PC-3 (cell line): ENCODE data around the gene GCAT. TPM values are rescaled to one million over a fixed set of nuclear protein-coding genes. Genes with fewer than 3 reads are reported as not detected.
A peak's percentile ranks its signal among the peaks of the same experiment; 100 is the strongest.

Experiments used
- ATAC-seq: fragments of 200-7000 bp; cut with Tn5 transposase; 2 replicates; pipeline ENCODE4 v1.9.1; 2020; ENCODE audit warnings: mild to moderate bottlenecking, moderate library complexity
- BruUV-seq: library from RNA; stranded (reverse); fragments of 400-500 nt; replicated peaks from 2 replicates; lab custom pipeline; 2021; lab: Mats Ljungman, UMichigan
- CTCF ChIA-PET: fragments of 300-600 bp; sonication (Branson Sonifier 250); formaldehyde crosslinking; loops from one replicate; lab custom pipeline; 2022; ENCODE audit warnings: antibody characterized with exemption; lab: Charles Lee
- POLR2A ChIA-PET: fragments of 300-600 bp; sonication (Branson Sonifier 250); formaldehyde crosslinking; loops from one replicate; lab custom pipeline; 2022; ENCODE audit warnings: antibody characterized with exemption; ENCODE audit not compliant: unreplicated experiment; lab: Charles Lee
- DNase-seq: peaks from one replicate; pipeline ENCODE4 v3.0.0-alpha.2; 2015
- H2AFZ ChIP-seq: fragments of 300-600 bp; sonication (generic); 2 replicates; pipeline ENCODE4 v1.6.0; 2016; ENCODE audit warnings: antibody characterized with exemption, low read length
- H3F3A ChIP-seq: fragments of 300-600 bp; sonication (generic); one replicate; pipeline ENCODE4 v1.6.0; 2017; ENCODE audit warnings: antibody characterized with exemption, low read length, control low read depth, mild to moderate bottlenecking; ENCODE audit not compliant: unreplicated experiment
- H3K27ac ChIP-seq: fragments of 300-600 bp; sonication (generic); 2 replicates; pipeline ENCODE4 v1.5.1; 2016; ENCODE audit warnings: mild to moderate bottlenecking, low read length
- H3K27me3 ChIP-seq: fragments of 300-600 bp; sonication (generic); 2 replicates; pipeline ENCODE4 v1.6.1; 2016; ENCODE audit warnings: low read length, mixed read lengths
- H3K36me3 ChIP-seq: fragments of 300-600 bp; sonication (generic); 2 replicates; pipeline ENCODE4 v1.6.1; 2016; ENCODE audit warnings: low read depth, mixed run types, low read length, mixed read lengths
- H3K4me1 ChIP-seq: fragments of 300-600 bp; sonication (generic); 2 replicates; pipeline ENCODE4 v1.5.1; 2016; ENCODE audit warnings: low read length; ENCODE audit not compliant: insufficient read depth
- H3K4me2 ChIP-seq: fragments of 300-600 bp; sonication (generic); 2 replicates; pipeline ENCODE4 v1.6.0; 2016; ENCODE audit warnings: low read length
- H3K4me3 ChIP-seq: fragments of 300-600 bp; sonication (generic); 2 replicates; pipeline ENCODE4 v1.5.1; 2016; ENCODE audit warnings: mild to moderate bottlenecking, low read length, mixed read lengths
- H3K79me2 ChIP-seq: fragments of 300-600 bp; sonication (generic); 2 replicates; pipeline ENCODE4 v1.6.1; 2017; ENCODE audit warnings: low read length, mixed read lengths
- H3K9ac ChIP-seq: fragments of 300-600 bp; sonication (generic); 2 replicates; pipeline ENCODE4 v1.6.0; 2016; ENCODE audit warnings: mild to moderate bottlenecking, low read length
- H3K9me2 ChIP-seq: fragments of 300-600 bp; sonication (generic); replicated peaks from 2 replicates; pipeline ENCODE4 v1.6.1; 2016; ENCODE audit warnings: mixed run types, low read length, mixed read lengths
- H3K9me3 ChIP-seq: fragments of 300-600 bp; sonication (generic); 2 replicates; pipeline ENCODE4 v1.6.1; 2016; ENCODE audit warnings: low read length, mixed read lengths
- H4K20me1 ChIP-seq: fragments of 300-600 bp; sonication (generic); 2 replicates; pipeline ENCODE4 v1.6.1; 2016; ENCODE audit warnings: low read length, mixed read lengths
- EZH2 ChIP-seq: fragments of 300-600 bp; sonication (generic); IDR thresholded peaks from one replicate; pipeline ENCODE4 v1.6.1; 2017; ENCODE audit warnings: antibody characterized with exemption, mild to moderate bottlenecking, low read length; ENCODE audit not compliant: unreplicated experiment
- EZH2phosphoT487 ChIP-seq: fragments of 300-600 bp; sonication (generic); IDR thresholded peaks from 2 replicates; pipeline ENCODE4 v1.6.1; 2018; ENCODE audit warnings: mild to moderate bottlenecking, antibody characterized with exemption, low read length, borderline replicate concordance
- intact Hi-C: fragments of 100-400 bp; cut with micrococcal nuclease; formaldehyde crosslinking; loops from 2 replicates; pipeline ENCODE4 v1.9.0; 2023
- total RNA-seq: library from RNA; depleted of rRNA; stranded (reverse); fragments of >200 nt; gene quantifications from 2 replicates; pipeline ENCODE4 v1.2.3, GENCODE V29; 2014
- TF ChIP-seq, protein P1 (sequence below): fragments of 300-600 bp; sonication (generic); conservative IDR thresholded peaks from 2 replicates; pipeline ENCODE4 v1.5.1; 2017; ENCODE audit warnings: antibody characterized with exemption, low read depth, mild to moderate bottlenecking, low read length

Gene GCAT
- total RNA-seq, 1 experiment from 2014 or later: 26.0 TPM

DNA sequence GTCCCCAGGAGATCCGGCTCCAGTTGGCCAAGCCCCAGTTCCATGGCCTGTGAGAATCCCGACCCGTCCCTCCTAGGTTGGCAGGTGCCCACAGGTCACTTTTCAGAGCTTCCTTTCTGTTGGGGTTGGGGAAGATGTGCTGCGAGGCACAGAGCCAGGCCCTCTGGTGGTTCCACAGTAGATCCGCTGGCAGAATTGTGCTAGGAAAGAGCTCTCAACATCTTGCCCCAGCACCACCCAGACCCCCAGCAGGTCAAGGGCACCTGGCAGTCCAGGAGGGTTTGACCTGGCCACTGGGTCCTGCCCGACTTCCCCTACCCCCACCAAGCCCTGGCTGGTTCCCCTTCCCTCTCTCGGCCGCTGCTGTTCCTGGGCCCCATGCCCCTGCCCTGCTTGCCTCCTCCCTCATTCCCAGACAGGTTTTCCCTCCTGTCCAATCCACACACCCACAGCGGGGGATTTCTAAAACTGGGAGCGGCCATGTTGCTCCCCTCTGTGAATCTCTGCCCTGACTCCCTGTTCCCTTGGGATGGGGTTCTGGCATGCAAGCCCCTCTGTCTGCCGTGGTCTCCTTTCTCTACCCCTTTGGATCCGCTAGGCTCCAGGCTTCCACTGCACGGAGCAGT is 26.2 kb upstream of the GCAT start:
- CTCF ChIA-PET: interaction anchor here (0.6 to 1.1 kb wide), 3 partner anchors 11 to 121 kb away, joined by 3 read pairs; no protein-coding TSS in a partner anchor
- intact Hi-C loops: loop anchor here (1.0 kb wide), 1 partner anchor 29 kb away; no protein-coding TSS in a partner anchor
- Histone ChIP-seq H3K4me1 (peaks cover 52% of the 10 kb centered on the region), H3F3A (peaks cover 3% of the 10 kb centered on the region), H4K20me1 (no peaks in the 10 kb centered on the region), H3K36me3 (no peaks in the 10 kb centered on the region), H3K27me3 (no peaks in the 10 kb centered on the region), H3K4me2 (peak overlapping the region; percentile 30; the same call in 1 of the 2 replicates), H3K79me2 (no peaks in the 10 kb centered on the region), H3K27ac (peak overlapping the region; percentile 89), H3K4me3 (no peak overlapping the region), H2AFZ (no peak overlapping the region), H3K9me3 (no peaks in the 10 kb centered on the region), H3K9ac (peak overlapping the region; percentile 43), H3K9me2 (no peaks in the 10 kb centered on the region)
- POLR2A ChIA-PET: interaction anchor here (1.1 kb wide), 1 partner anchor 29 kb away, joined by 4 read pairs; no protein-coding TSS in a partner anchor
- TF ChIP-seq EZH2phosphoT487: no peak
- TF ChIP-seq, protein P1, sequence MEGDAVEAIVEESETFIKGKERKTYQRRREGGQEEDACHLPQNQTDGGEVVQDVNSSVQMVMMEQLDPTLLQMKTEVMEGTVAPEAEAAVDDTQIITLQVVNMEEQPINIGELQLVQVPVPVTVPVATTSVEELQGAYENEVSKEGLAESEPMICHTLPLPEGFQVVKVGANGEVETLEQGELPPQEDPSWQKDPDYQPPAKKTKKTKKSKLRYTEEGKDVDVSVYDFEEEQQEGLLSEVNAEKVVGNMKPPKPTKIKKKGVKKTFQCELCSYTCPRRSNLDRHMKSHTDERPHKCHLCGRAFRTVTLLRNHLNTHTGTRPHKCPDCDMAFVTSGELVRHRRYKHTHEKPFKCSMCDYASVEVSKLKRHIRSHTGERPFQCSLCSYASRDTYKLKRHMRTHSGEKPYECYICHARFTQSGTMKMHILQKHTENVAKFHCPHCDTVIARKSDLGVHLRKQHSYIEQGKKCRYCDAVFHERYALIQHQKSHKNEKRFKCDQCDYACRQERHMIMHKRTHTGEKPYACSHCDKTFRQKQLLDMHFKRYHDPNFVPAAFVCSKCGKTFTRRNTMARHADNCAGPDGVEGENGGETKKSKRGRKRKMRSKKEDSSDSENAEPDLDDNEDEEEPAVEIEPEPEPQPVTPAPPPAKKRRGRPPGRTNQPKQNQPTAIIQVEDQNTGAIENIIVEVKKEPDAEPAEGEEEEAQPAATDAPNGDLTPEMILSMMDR: peak; percentile 51
- ATAC-seq (no peak), DNase-seq (peak; percentile 52)
- no TSS peak for BruUV-seq

DNA sequence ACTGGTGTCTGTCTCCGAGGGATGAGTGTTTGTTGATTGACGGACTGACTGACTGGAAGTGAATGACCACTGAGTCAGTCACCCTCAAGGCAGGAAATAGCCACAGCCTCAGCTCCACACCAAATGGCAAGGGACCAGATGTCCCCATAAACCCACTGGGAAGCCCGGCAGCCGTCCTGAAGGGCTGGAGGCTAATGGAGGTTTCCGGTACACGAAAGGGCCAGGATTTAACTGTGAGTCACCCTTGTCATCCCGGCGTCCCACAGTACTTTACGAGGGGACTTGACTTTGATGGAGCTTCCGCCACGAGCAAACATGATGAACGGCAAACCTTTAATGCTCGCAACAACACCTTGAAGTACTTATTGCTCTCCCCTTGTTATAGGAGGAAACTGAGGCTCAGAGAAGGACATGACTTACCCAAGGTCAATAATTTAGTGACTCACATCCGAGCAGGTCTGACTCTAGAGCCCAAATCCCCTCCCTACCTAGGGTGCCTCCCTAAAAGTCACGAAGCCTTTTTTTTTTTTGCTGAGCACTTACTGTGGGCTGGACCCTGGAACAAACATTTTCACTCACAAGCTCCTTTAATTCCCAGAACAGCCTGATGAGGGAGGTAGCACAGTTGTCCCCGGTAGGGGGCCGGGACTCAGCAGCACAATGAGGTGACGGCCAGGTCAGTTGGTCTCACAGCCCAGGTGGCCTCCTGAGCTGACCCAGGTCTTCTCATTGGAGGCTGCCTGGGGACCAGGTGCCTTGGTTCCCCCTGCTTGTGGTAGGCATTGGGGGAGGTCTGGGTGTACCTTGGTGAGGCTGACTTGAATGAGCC is 25.2 kb upstream of the GCAT start:
- H3K79me2 ChIP-seq: no peaks in the 10 kb centered on the region
- H3K9ac ChIP-seq: peak overlapping the region; percentile 50
- no TSS peak for BruUV-seq
- no peaks in the 10 kb centered on the region for H3F3A ChIP-seq
- intact Hi-C loops: loop anchor here (1.0 kb wide), 1 partner anchor 30 kb away; no protein-coding TSS in a partner anchor
- H3K36me3 ChIP-seq: no peaks in the 10 kb centered on the region
- H3K9me3 ChIP-seq: no peaks in the 10 kb centered on the region
- no peaks in the 10 kb centered on the region for H3K27me3 ChIP-seq
- H2AFZ ChIP-seq: no peak overlapping the region
- H3K27ac ChIP-seq: peak overlapping the region; percentile 89
- no peak overlapping the region for H3K4me3 ChIP-seq
- CTCF ChIA-PET: interaction anchor here (0.6 to 1.1 kb wide), 4 partner anchors 9 to 139 kb away, joined by 3 to 5 read pairs (median 3); no protein-coding TSS in a partner anchor
- H3K9me2 ChIP-seq: no peaks in the 10 kb centered on the region
- peak; percentile 68 for ATAC-seq
- POLR2A ChIA-PET: interaction anchor here (1.1 kb wide), 1 partner anchor 30 kb away, joined by 4 read pairs; no protein-coding TSS in a partner anchor
- TF ChIP-seq EZH2phosphoT487 (peak; percentile 77), EZH2 (no peak)
- TF ChIP-seq, protein P1: peak; percentile 50
- peaks cover 45% of the 10 kb centered on the region for H3K4me1 ChIP-seq
- peak overlapping the region; percentile 30 for H3K4me2 ChIP-seq
- H4K20me1 ChIP-seq: no peaks in the 10 kb centered on the region
- DNase-seq: peak; percentile 94
